SK-N-SH treated with all-trans-retinoic acid at 6 μM for 48 hours (cell line): ENCODE data around the gene NXF1.

Experiments used
- ATAC-seq: fragments of 200-7000 bp; cut with Tn5 transposase; 3 replicates; pipeline ENCODE4 v1.9.1; 2020; ENCODE audit warnings: mild to moderate bottlenecking, moderate library complexity
- ARNTL ChIP-seq: fragments of 450-650 bp; formaldehyde crosslinking; IDR thresholded peaks from 2 replicates; pipeline ENCODE4 v1.5.0; 2020; ENCODE audit warnings: low read depth, mild to moderate bottlenecking, moderate library complexity, borderline replicate concordance
- BACH2 ChIP-seq: fragments of 250-450 bp; sonication (Bioruptor Pico); IDR thresholded peaks from 2 replicates; pipeline ENCODE4 v1.9.0; 2021; ENCODE audit warnings: mild to moderate bottlenecking, borderline replicate concordance
- CSDC2 ChIP-seq: fragments of 250-450 bp; sonication (Bioruptor Pico); IDR thresholded peaks from 2 replicates; pipeline ENCODE4 v1.5.0; 2020; ENCODE audit warnings: mild to moderate bottlenecking, moderate library complexity
- ESRRG ChIP-seq: fragments of 250-450 bp; sonication (Bioruptor Pico); IDR thresholded peaks from 2 replicates; pipeline ENCODE4 v1.6.1; 2021; ENCODE audit warnings: mild to moderate bottlenecking
- GLIS3 ChIP-seq: fragments of 250-450 bp; sonication (Bioruptor Pico); IDR thresholded peaks from 2 replicates; pipeline ENCODE4 v1.5.0; 2020; ENCODE audit warnings: mild to moderate bottlenecking, moderate library complexity
- ISL1 ChIP-seq: fragments of 250-450 bp; sonication (Bioruptor Pico); IDR thresholded peaks from 2 replicates; pipeline ENCODE4 v2.1.2; 2022; ENCODE audit warnings: mild to moderate bottlenecking, moderate library complexity
- OSR1 ChIP-seq: fragments of 250-450 bp; sonication (Bioruptor Pico); IDR thresholded peaks from 2 replicates; pipeline ENCODE4 v1.8.0; 2022; ENCODE audit warnings: moderate library complexity, mild to moderate bottlenecking, inconsistent platforms
- PPARA ChIP-seq: fragments of 250-450 bp; sonication (Bioruptor Pico); IDR thresholded peaks from 2 replicates; pipeline ENCODE4 v1.5.0; 2020; ENCODE audit warnings: mild to moderate bottlenecking, borderline replicate concordance
- RARB ChIP-seq: fragments of 250-450 bp; sonication (Bioruptor Pico); IDR thresholded peaks from 2 replicates; pipeline ENCODE4 v1.8.0; 2021; ENCODE audit warnings: mild to moderate bottlenecking, moderate library complexity
- SNAI2 ChIP-seq: fragments of 250-450 bp; sonication (Bioruptor Pico); IDR thresholded peaks from 2 replicates; pipeline ENCODE4 v1.5.0; 2020; ENCODE audit warnings: mild to moderate bottlenecking, moderate library complexity
- TCF4 ChIP-seq: fragments of 250-450 bp; sonication (Bioruptor Pico); IDR thresholded peaks from 2 replicates; pipeline ENCODE4 v1.8.0; 2021; ENCODE audit warnings: mild to moderate bottlenecking, moderate library complexity, borderline replicate concordance
- TOX ChIP-seq: fragments of 250-450 bp; sonication (Bioruptor Pico); IDR thresholded peaks from 2 replicates; pipeline ENCODE4 v1.8.0; 2021; ENCODE audit warnings: mild to moderate bottlenecking, moderate library complexity, borderline replicate concordance
- ZC3H10 ChIP-seq: fragments of 250-450 bp; sonication (Bioruptor Pico); IDR thresholded peaks from 2 replicates; pipeline ENCODE4 v1.5.1; 2021; ENCODE audit warnings: mild to moderate bottlenecking, moderate library complexity
- ZFP3 ChIP-seq: fragments of 250-450 bp; sonication (Bioruptor Pico); IDR thresholded peaks from 2 replicates; pipeline ENCODE4 v1.5.0; 2020; ENCODE audit warnings: mild to moderate bottlenecking, moderate library complexity
- ZFP30 ChIP-seq: fragments of 450-650 bp; formaldehyde crosslinking; IDR thresholded peaks from 2 replicates; pipeline ENCODE4 v1.5.0; 2022; ENCODE audit warnings: mild to moderate bottlenecking, moderate library complexity
- ZNF70 ChIP-seq: fragments of 450-650 bp; formaldehyde crosslinking; IDR thresholded peaks from 2 replicates; pipeline ENCODE4 v1.5.0; 2020; ENCODE audit warnings: mild to moderate bottlenecking, moderate library complexity
- ZNF8 ChIP-seq: fragments of 450-650 bp; formaldehyde crosslinking; IDR thresholded peaks from 2 replicates; pipeline ENCODE4 v1.5.0; 2020; ENCODE audit warnings: mild to moderate bottlenecking, moderate library complexity
- TF ChIP-seq, protein P1 (sequence below): fragments of 250-450 bp; sonication (Bioruptor Pico); IDR thresholded peaks from 2 replicates; pipeline ENCODE4 v1.8.0; 2020; ENCODE audit warnings: mild to moderate bottlenecking, moderate library complexity, borderline replicate concordance
- TF ChIP-seq, protein P2 (sequence below): fragments of 250-450 bp; sonication (Bioruptor Pico); IDR thresholded peaks from 2 replicates; pipeline ENCODE4 v1.5.1; 2020; ENCODE audit warnings: low read depth, mild to moderate bottlenecking, moderate library complexity
- TF ChIP-seq, protein P3 (sequence below): fragments of 250-450 bp; sonication (Bioruptor Pico); IDR thresholded peaks from 2 replicates; pipeline ENCODE4 v1.8.0; 2021; ENCODE audit warnings: low read depth, mild to moderate bottlenecking, moderate library complexity, borderline replicate concordance
- TF ChIP-seq, protein P4 (sequence below): fragments of 250-450 bp; sonication (Bioruptor Pico); IDR thresholded peaks from 2 replicates; pipeline ENCODE4 v1.5.1; 2021; ENCODE audit warnings: mild to moderate bottlenecking, moderate library complexity

The NXF1 gene

DNA sequence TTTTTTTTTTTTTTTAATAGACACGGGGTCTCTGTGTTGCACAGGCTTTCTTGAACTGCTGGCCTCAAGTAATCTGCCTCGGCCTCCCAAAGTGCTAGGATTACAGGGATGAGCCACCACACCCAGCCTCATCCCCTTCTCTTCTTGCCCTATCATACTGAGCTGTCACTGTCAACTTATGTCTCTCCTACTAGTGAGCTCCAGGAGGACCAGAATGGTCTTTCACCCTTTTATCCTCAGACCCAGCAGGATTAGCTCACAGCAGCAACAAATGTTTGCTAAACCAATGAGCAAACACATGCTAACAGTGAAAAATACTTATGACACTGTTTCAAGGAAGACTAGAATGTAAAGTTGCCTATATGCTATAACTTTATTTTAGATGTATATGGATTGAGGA lies 6.4 kb upstream of the NXF1 start:
- ATAC-seq = peak; percentile 19; the same call in 1 of the 3 replicates

DNA sequence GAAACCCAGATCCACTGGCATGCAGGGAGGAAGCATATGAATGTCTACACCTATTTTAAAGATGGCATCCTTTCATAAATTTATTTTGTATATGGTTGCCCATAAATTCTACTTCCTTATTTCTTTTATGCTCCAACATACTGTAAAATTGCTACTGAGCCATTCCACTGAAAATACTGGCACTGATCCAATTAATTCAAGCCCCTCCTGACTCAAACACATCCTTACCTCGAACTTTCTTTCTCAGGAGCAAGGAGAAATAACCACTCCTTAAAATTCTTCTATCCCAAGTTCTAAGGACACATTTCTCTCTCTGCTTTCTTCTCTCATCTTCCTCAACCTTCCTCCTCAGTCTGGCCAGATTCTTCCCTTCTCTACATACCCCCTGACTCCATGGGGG lies 5.5 kb upstream of the NXF1 start:
- ATAC-seq = no peak
- TF ChIP-seq, protein P1, sequence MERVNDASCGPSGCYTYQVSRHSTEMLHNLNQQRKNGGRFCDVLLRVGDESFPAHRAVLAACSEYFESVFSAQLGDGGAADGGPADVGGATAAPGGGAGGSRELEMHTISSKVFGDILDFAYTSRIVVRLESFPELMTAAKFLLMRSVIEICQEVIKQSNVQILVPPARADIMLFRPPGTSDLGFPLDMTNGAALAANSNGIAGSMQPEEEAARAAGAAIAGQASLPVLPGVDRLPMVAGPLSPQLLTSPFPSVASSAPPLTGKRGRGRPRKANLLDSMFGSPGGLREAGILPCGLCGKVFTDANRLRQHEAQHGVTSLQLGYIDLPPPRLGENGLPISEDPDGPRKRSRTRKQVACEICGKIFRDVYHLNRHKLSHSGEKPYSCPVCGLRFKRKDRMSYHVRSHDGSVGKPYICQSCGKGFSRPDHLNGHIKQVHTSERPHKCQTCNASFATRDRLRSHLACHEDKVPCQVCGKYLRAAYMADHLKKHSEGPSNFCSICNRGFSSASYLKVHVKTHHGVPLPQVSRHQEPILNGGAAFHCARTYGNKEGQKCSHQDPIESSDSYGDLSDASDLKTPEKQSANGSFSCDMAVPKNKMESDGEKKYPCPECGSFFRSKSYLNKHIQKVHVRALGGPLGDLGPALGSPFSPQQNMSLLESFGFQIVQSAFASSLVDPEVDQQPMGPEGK = no peak

More for the DNA sequence above, 6.4 kb upstream of the NXF1 start:
- TF ChIP-seq, protein P2, sequence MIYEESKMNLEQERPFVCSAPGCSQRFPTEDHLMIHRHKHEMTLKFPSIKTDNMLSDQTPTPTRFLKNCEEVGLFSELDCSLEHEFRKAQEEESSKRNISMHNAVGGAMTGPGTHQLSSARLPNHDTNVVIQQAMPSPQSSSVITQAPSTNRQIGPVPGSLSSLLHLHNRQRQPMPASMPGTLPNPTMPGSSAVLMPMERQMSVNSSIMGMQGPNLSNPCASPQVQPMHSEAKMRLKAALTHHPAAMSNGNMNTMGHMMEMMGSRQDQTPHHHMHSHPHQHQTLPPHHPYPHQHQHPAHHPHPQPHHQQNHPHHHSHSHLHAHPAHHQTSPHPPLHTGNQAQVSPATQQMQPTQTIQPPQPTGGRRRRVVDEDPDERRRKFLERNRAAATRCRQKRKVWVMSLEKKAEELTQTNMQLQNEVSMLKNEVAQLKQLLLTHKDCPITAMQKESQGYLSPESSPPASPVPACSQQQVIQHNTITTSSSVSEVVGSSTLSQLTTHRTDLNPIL (CRISPR knock-in tag) = no peak
- TF ChIP-seq, protein P1 = no peak
- TF ChIP-seq SNAI2 (CRISPR knock-in tag) = no peak
- TF ChIP-seq, protein P3, sequence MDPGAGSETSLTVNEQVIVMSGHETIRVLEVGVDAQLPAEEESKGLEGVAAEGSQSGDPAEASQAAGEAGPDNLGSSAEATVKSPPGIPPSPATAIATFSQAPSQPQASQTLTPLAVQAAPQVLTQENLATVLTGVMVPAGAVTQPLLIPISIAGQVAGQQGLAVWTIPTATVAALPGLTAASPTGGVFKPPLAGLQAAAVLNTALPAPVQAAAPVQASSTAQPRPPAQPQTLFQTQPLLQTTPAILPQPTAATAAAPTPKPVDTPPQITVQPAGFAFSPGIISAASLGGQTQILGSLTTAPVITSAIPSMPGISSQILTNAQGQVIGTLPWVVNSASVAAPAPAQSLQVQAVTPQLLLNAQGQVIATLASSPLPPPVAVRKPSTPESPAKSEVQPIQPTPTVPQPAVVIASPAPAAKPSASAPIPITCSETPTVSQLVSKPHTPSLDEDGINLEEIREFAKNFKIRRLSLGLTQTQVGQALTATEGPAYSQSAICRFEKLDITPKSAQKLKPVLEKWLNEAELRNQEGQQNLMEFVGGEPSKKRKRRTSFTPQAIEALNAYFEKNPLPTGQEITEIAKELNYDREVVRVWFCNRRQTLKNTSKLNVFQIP = no peak
- TF ChIP-seq ZNF70 (CRISPR knock-in tag) = no peak
- TF ChIP-seq, protein P4, sequence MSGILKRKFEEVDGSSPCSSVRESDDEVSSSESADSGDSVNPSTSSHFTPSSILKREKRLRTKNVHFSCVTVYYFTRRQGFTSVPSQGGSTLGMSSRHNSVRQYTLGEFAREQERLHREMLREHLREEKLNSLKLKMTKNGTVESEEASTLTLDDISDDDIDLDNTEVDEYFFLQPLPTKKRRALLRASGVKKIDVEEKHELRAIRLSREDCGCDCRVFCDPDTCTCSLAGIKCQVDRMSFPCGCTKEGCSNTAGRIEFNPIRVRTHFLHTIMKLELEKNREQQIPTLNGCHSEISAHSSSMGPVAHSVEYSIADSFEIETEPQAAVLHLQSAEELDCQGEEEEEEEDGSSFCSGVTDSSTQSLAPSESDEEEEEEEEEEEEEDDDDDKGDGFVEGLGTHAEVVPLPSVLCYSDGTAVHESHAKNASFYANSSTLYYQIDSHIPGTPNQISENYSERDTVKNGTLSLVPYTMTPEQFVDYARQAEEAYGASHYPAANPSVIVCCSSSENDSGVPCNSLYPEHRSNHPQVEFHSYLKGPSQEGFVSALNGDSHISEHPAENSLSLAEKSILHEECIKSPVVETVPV = no peak
- TF ChIP-seq PPARA (CRISPR knock-in tag) = no peak
- no peak for TF ChIP-seq ARNTL (CRISPR knock-in tag)
- TF ChIP-seq ESRRG = no peak
- no peak for TF ChIP-seq TOX (CRISPR knock-in tag)
- TF ChIP-seq BACH2 = no peak
- TF ChIP-seq ZNF8 (CRISPR knock-in tag) = no peak
- TF ChIP-seq ZFP30 (CRISPR knock-in tag) = no peak
- no peak for TF ChIP-seq GLIS3

DNA sequence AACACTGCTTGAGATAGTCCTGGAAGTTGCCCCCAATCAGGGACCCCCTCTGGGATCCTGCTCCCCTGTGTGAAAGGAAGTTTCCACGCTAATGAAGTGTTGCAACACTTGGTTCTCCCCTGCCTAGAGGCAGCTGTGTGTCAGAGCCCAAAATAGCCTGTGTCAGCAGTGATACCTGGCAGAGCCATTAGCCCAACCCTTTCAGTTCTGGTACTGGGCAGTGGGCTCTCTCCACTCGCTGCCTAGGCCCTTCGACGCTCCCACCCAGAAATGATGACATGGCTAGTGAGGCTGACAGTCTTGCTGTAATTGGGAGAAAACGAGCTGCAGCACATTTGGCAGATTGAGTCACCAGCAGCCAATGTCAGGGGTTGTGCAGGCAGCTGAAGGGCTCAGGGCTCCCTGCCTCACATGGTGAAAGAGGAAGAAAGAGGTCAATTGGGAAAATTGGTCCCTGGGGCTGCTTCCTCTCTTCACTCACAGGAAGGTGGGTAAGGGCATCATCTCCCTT lies 1.4 kb upstream of the NXF1 start:
- no peak for ATAC-seq
- no peak for TF ChIP-seq ZFP30 (CRISPR knock-in tag)
- TF ChIP-seq, protein P1 = no peak
- no peak for TF ChIP-seq PPARA (CRISPR knock-in tag)

DNA sequence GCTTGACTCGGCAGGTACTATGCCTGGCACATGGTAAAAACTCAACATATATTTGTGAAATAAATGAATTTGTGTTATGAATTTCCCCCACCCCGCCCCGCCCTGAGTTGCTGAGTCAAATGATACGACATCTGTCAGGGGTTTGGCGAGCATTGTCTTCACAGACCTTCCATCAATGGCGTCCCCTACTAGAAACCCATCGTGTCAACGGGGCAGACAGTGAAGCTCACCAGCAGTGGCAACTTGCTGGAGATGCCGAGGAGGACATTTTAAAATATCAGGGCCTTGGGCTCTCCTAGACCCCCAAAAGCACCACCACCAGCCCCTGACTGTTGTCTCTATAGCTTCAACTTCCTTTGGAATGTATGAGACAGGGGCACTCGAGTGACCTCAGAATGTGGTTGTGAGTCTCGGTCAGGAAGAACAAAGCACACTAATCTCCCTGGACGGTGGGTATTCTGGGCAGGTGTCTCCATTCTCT lies 761 bp upstream of the NXF1 start:
- ATAC-seq = peak; percentile 2; the same call in 2 of the 3 replicates
- TF ChIP-seq, protein P2 (CRISPR knock-in tag) = no peak
- TF ChIP-seq, protein P1 = no peak
- no peak for TF ChIP-seq SNAI2 (CRISPR knock-in tag)
- no peak for TF ChIP-seq PPARA (CRISPR knock-in tag)
- no peak for TF ChIP-seq CSDC2 (CRISPR knock-in tag)
- TF ChIP-seq RARB = no peak
- TF ChIP-seq ESRRG = no peak
- TF ChIP-seq ZFP3 (CRISPR knock-in tag) = no peak
- no peak for TF ChIP-seq ZNF70 (CRISPR knock-in tag)
- TF ChIP-seq GLIS3 = no peak
- no peak for TF ChIP-seq ZC3H10
- no peak for TF ChIP-seq OSR1 (CRISPR knock-in tag)
- TF ChIP-seq BACH2 = no peak
- TF ChIP-seq ARNTL (CRISPR knock-in tag) = no peak
- no peak for TF ChIP-seq ISL1 (CRISPR knock-in tag)
- no peak for TF ChIP-seq TCF4 (CRISPR knock-in tag)
- TF ChIP-seq ZFP30 (CRISPR knock-in tag) = no peak
